ENCODE data around the gene ANAPC16.
"Not testable (repeated sequence)": the region's sequence is repeated elsewhere in the genome, so short reads cannot be mapped to it uniquely, and the experiment has no call there.

Gene ANAPC16

GRCh38 chr10:72215611-72216549 lies at the start of gene ANAPC16, which contains the start of gene ASCC1:
Gene ANAPC16 (plus strand): TSS chr10:72216012. CDS start chr10:72223915, 7,903 bp downstream.
Gene ASCC1 (minus strand): TSS chr10:72216276. CDS start chr10:72213298, 2,978 bp downstream.
- peak; percentile 98 for DNase-seq

GRCh38 chr10:72167118-72167517 lies 48.7 kb upstream of the ANAPC16 start:
- DNase-seq, result no peak

DNA sequence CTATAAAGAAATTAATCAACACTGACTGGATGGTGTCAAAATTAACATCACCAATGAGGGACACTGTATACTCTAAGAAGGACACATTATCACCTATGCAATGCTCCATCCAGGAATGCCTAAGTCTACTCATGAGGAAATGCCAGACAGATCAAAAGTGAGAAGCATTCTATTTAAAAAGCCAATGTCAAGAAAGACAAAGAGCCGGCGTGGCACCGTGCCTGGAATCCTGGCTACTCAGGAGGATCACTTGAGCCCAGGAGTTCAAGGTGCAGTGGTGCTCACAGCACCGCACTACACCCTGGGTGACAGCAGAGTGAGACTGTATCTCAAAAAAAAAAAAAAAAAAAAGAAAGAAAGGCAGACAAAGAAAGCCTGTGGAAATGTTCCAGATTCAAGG lies 45.5 kb upstream of the ANAPC16 start:
- DNase-seq, result no peak

- no peak for DNase-seq
These were observed 45.1 kb upstream of the ANAPC16 start for GRCh38 chr10:72170733-72171132.

DNA sequence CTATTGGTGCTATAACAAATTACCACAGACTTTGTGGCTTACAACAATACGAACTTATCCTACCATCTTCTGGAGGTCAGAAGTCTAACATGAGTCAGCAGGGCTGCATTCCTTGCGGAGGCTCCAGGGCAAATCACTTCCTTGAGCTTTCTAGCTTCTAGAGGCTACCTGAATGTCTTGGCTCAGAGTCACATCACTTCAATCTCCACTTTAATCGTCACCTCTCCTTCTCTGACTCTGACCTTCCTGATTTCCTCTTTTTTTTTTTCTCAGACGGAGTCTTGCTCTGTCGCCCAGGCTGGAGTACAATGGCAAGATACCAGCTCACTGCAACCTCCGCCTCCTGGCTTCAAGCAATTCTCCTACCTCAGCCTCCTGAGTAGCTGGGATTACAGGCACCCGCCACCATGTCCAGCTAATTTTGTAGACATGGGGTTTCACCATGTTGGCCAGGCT lies 44.6 kb upstream of the ANAPC16 start:
- peak; percentile 63 for DNase-seq

DNA sequence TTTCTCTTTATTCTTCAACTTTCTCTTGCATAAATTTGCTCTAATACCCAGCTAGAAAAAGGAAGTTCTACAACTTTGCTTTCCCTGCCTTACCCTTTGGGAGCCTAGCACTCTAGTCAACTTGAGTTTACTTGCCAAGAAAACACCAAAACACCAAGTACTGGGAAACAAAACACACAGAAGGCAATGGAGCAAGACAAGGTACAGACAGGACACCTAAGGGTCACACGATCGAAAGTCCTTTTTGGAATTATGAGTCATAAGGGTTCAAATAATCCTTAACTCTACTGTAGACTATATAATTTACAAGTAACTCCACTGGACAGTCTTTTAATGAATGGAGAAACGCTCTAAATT lies 42.6 kb upstream of the ANAPC16 start:
- DNase-seq, result no peak

GRCh38 chr10:72173619-72174296 lies 42.1 kb upstream of the ANAPC16 start:
- no peak for DNase-seq

DNA sequence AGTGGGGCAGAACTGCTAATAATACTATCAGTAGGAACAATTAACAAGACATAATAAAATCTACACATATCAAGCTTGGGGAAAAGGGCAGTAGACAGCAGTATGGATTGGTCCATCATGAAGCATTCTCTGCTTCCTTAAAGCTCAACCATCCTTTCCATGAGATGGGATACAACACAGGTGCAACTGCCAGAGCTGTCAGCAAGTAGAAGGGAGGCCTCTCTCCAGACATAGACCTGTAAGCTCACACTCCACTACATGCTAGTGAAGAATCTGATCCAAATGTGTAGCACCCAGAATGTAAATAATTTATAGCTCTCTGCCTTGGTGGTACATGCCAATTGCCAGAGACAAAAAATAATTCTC lies 41.5 kb upstream of the ANAPC16 start:
- DNase-seq, result no peak

- peak; percentile 40 for DNase-seq
These were observed 40.7 kb upstream of the ANAPC16 start for GRCh38 chr10:72175149-72175548.

GRCh38 chr10:72176701-72177100 lies 39.1 kb upstream of the ANAPC16 start:
- DNase-seq, result no peak

DNA sequence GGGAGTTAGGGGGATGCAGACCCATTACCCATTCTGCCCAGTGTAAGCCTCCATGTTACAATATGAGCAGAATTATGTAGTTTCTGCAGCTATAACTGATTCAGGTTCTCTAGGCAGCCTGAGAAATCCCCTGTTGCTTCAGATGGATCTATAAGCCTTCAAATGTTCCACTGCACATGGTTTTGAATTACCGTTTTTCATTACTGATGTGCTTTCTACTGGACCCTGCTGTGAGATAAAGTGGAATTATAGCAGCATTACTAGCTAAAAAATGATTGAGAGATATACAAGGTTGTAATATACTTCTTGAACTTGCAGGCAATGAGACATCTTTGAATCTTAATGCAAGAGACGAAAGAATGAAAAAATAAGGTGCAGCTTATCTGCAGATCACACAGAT lies 38.4 kb upstream of the ANAPC16 start:
- DNase-seq, result no peak

DNA sequence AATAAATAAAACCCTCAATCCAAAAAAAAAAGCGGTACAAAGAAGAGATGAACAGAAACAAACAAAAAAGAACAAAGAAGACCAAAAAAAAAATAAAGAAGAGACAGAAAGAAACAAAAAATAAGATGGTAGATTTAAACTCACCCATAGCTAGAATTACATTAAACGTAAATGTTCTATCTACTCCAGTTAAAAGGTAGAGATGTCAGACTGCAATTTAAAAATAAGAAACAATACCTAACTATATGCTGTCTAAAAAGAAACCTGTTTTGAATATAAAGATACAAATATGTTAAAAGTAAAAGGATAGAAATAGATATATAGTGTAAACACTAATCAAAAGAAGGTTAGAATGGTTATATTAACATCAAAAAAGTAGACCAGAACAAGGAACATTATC lies 31.7 kb upstream of the ANAPC16 start:
- no peak for DNase-seq

GRCh38 chr10:72186258-72186981 lies 29.4 kb upstream of the ANAPC16 start:
- no peak for DNase-seq

GRCh38 chr10:72186982-72187330 lies 28.9 kb upstream of the ANAPC16 start:
- no peak for DNase-seq

GRCh38 chr10:72194949-72195348 lies 20.9 kb upstream of the ANAPC16 start:
- DNase-seq, result no peak

GRCh38 chr10:72200883-72201282 lies 14.9 kb upstream of the ANAPC16 start:
- no peak for DNase-seq

DNA sequence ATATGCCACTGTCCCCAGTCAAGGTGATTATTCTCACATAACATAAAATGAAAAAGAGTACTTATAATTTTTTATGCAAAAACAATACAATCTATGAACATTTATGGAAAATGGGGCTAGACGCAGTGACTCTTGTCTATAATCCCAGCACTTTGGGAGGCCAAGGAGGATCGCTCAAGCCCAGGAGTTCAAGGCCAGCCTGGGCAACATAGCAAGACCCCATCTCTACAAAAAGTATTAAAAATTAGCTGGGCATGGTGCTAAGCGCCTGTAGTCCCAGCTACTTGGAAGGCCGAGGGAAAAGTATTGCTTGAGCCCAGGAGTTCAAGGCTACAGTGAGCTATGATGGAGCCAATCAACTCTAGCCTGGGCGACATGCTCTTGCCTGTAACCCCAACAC lies 14.5 kb upstream of the ANAPC16 start:
- no peak for DNase-seq

DNA sequence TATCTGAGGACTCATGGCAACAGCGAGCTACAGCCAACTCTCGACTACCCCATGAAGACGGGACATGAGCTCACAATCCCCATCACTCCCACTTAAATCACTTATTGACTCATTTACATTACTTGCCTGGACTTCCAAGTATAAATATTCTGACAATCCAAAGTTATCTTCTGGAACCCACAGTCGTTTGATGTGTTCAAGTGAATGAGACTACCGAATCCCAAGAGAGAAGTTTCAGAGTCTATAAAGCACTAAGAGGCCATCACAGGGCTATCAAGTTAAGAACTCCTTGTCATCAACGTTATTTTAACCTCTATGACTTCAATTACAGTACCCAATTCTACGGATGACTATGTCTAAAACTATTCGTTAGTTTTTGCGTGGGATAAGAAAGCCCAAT lies 11.5 kb upstream of the ANAPC16 start:
- DNase-seq, result no peak

DNA sequence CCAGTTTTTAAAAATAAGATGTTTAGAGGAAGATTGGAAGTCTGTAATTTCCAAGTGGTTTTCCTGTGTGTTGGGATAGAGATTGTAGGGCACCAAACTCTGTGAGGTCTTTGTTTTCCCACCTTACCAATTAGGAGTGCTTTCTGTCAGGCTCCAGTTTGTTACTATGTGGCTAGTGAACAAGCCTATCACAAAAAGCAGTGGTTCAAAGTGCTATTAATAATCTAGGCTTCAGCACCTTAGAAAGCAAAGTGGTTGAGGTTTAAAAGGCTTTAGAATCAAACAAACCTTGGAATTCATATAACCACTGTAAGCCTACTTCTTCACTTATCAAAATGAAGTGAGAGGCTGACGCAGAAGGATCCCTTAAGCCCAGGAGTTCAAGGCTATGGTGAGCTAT lies 11.1 kb upstream of the ANAPC16 start:
- no peak for DNase-seq

DNA sequence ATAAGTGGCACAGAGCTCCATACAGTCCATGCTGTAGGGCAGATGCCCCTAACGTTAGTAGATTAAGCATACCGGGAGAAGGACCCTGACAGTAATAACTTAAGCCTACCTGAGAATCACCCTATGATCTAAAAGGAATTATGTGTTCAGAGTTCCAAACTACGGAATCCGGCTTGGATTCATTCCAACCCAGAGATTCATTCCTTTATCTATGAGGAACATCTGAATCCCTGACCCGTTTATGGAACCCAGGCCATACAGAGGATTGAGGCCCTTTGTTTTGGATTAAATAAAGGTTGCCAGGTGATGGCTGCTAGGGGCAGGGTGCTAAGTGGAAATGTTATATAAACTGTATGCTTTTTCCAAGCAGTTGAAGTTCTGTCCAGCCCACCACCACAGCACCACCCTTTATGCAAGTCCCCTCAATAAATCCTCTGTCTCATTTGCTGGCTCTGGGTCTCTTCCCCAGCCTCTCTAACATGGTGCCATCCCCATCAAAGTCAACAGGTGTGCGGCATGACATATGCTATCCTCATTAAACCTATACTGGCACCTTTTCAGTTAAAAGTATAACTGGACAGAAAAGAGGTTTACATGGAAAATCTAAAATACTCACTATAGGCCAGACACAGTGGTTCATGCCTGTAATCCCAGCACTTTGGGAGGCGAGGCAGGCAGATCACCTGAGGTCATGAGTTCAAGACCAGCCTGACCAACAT lies 9.1 kb upstream of the ANAPC16 start:
- no peak for DNase-seq

GRCh38 chr10:72208526-72208925 lies 7.3 kb upstream of the ANAPC16 start:
- DNase-seq, result not testable (repeated sequence)

GRCh38 chr10:72211381-72211780 lies 4.4 kb upstream of the ANAPC16 start:
- DNase-seq, result not testable (repeated sequence)

DNA sequence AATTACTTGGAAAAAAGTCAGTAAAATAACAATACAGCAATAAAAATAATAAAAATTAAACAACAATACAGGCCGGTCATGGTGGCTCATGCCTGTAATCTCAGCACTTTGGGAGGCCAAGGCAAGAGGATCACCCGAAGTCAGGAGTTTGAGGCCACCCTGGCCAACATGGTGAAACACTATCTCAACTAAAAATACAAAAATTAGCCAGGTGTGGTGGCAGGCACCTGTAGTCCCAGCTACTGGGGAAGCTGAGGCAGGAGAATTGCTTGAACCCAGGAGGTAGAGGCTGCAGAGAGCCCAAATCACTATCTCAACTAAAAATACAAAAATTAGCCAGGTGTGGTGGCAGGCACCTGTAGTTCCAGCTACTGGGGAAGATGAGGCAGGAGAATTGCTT lies 4.0 kb upstream of the ANAPC16 start:
- not testable (repeated sequence) for DNase-seq

All from OCI-M1 (cell line).